ENCODE results near the gene GIMAP2.
"Not testable (repeated sequence)": the region's sequence is repeated elsewhere in the genome, so short reads cannot be mapped to it uniquely, and the experiment has no call there.

GIMAP2 gene

GRCh38 chr7:150665896-150666295 lies 19.6 kb upstream of the GIMAP2 start:
- CTCF ChIA-PET: interaction anchor here (0.7 to 2.1 kb wide), 3 partner anchors 20 to 217 kb away, joined by 3 to 10 read pairs (median 5); partner anchors contain the start of gene GIMAP2
- DNase-seq (ENCODE audit: extremely low spot score): no peak
- POLR2A ChIA-PET: no interaction called here
- TF ChIP-seq CTCF (IDR thresholded peaks at IDR 0.05; ENCODE audit: control extremely low read depth, extremely low read depth, low read depth, missing control alignments): no peak

GRCh38 chr7:150666412-150666811 lies 19.1 kb upstream of the GIMAP2 start:
- no peak for TF ChIP-seq CTCF (IDR thresholded peaks at IDR 0.05; ENCODE audit: control extremely low read depth, extremely low read depth, low read depth, missing control alignments)
- CTCF ChIA-PET: interaction anchor here (0.7 to 2.1 kb wide), 4 partner anchors 20 to 217 kb away, joined by 3 to 10 read pairs (median 4); partner anchors contain the start of gene GIMAP2
- POLR2A ChIA-PET: no interaction called here
- no peak for DNase-seq (ENCODE audit: extremely low spot score)

GRCh38 chr7:150668472-150668911 lies 17.0 kb upstream of the GIMAP2 start:
- CTCF ChIA-PET: interaction anchor here (1.2 to 1.6 kb wide), 2 partner anchors 8 to 34 kb away, joined by 3 to 4 read pairs; no protein-coding TSS in a partner anchor
- POLR2A ChIA-PET: no interaction called here
- DNase-seq (ENCODE audit: extremely low spot score): peak; percentile 64
- TF ChIP-seq CTCF (IDR thresholded peaks at IDR 0.05; ENCODE audit: control extremely low read depth, extremely low read depth, low read depth, missing control alignments): no peak

- no peak for DNase-seq (ENCODE audit: extremely low spot score)
- ChIA-PET CTCF (interaction anchor here (1.0 to 1.9 kb wide), 5 partner anchors 8 to 220 kb away, joined by 3 to 9 read pairs (median 4); no protein-coding TSS in a partner anchor), POLR2A (no interaction called here)
- TF ChIP-seq CTCF (IDR thresholded peaks at IDR 0.05; ENCODE audit: control extremely low read depth, extremely low read depth, low read depth, missing control alignments): no peak
Measured at GRCh38 chr7:150668977-150669376, 16.5 kb upstream of the GIMAP2 start.

GRCh38 chr7:150671798-150672585 lies 13.5 kb upstream of the GIMAP2 start:
- POLR2A ChIA-PET; CTCF ChIA-PET; DNase-seq (ENCODE audit: extremely low spot score): not testable (repeated sequence)

GRCh38 chr7:150675714-150676113 lies 9.8 kb upstream of the GIMAP2 start:
- DNase-seq (ENCODE audit: extremely low spot score): no peak
- ChIA-PET POLR2A (no interaction called here), CTCF (no interaction called here)
- TF ChIP-seq CTCF (IDR thresholded peaks at IDR 0.05; ENCODE audit: control extremely low read depth, extremely low read depth, low read depth, missing control alignments): no peak

- DNase-seq (ENCODE audit: extremely low spot score); POLR2A ChIA-PET: not testable (repeated sequence)
- CTCF ChIA-PET: interaction anchor here (0.9 kb wide), 1 partner anchor 8 kb away, joined by 4 read pairs; no protein-coding TSS in a partner anchor
Measured at GRCh38 chr7:150676276-150676675, 9.2 kb upstream of the GIMAP2 start.

GRCh38 chr7:150676854-150677253 lies 8.7 kb upstream of the GIMAP2 start:
- DNase-seq (ENCODE audit: extremely low spot score); POLR2A ChIA-PET: not testable (repeated sequence)
- CTCF ChIA-PET: interaction anchor here (0.9 kb wide), 1 partner anchor 9 kb away, joined by 4 read pairs; no protein-coding TSS in a partner anchor

GRCh38 chr7:150678601-150679000 lies 6.9 kb upstream of the GIMAP2 start:
- POLR2A ChIA-PET; CTCF ChIA-PET; DNase-seq (ENCODE audit: extremely low spot score): not testable (repeated sequence)

GRCh38 chr7:150680364-150680763 lies 5.1 kb upstream of the GIMAP2 start:
- POLR2A ChIA-PET: interaction anchor here (0.7 kb wide), 1 partner anchor 21 kb away, joined by 3 read pairs; no protein-coding TSS in a partner anchor
- DNase-seq (ENCODE audit: extremely low spot score); CTCF ChIA-PET: not testable (repeated sequence)

Data from GM10248 (cell line).